Parathyroid adenoma (tissue), 2 donors: ENCODE measurements around the gene OR2AK2.

Experiments
- H2AFZ ChIP-seq: fragments of 300-600 bp; sonication (generic); one replicate; pipeline ENCODE4 v1.7.0; 2017; ENCODE audit warnings: antibody characterized with exemption, mild to moderate bottlenecking
- H3K27ac ChIP-seq: fragments of 300-600 bp; sonication (generic); one replicate; pipeline ENCODE4 v1.7.0; 2017
- H3K27me3 ChIP-seq: fragments of 300-600 bp; sonication (generic); one replicate; pipeline ENCODE4 v1.7.0; 2017; ENCODE audit warnings: low read length; ENCODE audit not compliant: control insufficient read depth, insufficient read depth
- H3K36me3 ChIP-seq: fragments of 300-600 bp; sonication (generic); one replicate; pipeline ENCODE4 v1.7.0; 2017; ENCODE audit warnings: low read length; ENCODE audit not compliant: control insufficient read depth, insufficient read depth
- H3K4me1 ChIP-seq: fragments of 300-600 bp; sonication (generic); one replicate; pipeline ENCODE4 v1.7.0; 2017; ENCODE audit warnings: control low read depth
- H3K4me2 ChIP-seq: fragments of 300-600 bp; sonication (generic); one replicate; pipeline ENCODE4 v1.7.0; 2017; ENCODE audit warnings: low read length
- H3K4me3 ChIP-seq: fragments of 300-600 bp; sonication (generic); one replicate; pipeline ENCODE4 v1.7.0; 2017; ENCODE audit warnings: low read depth, low read length
- H3K79me2 ChIP-seq: fragments of 300-600 bp; sonication (generic); one replicate; pipeline ENCODE4 v1.7.0; 2017; ENCODE audit warnings: control low read depth
- H3K9ac ChIP-seq: fragments of 300-600 bp; sonication (generic); one replicate; pipeline ENCODE4 v1.7.0; 2017; ENCODE audit warnings: mild to moderate bottlenecking
- H3K9me3 ChIP-seq: fragments of 300-600 bp; sonication (generic); one replicate; pipeline ENCODE4 v1.7.0; 2017; ENCODE audit warnings: low read length; ENCODE audit not compliant: control insufficient read depth
- CTCF ChIP-seq: fragments of 300-600 bp; sonication (generic); IDR thresholded peaks from one replicate; pipeline ENCODE4 v1.7.0; 2017; ENCODE audit warnings: antibody characterized with exemption, mild to moderate bottlenecking
- donor health status: primary hyperparathyroidism.

The OR2AK2 gene

GRCh38 chr1:247998811-247999210, 33.8 kb downstream of the OR2AK2 start:
- no peak for TF ChIP-seq CTCF
- Histone ChIP-seq H3K36me3 (no peaks in the 10 kb centered on the region), H3K27ac (no peak overlapping the region), H3K27me3 (no peaks in the 10 kb centered on the region), H3K79me2 (no peaks in the 10 kb centered on the region), H2AFZ (no peak overlapping the region), H3K4me3 (no peak overlapping the region), H3K9ac (no peak overlapping the region), H3K4me1 (no peaks in the 10 kb centered on the region), H3K9me3 (no peaks in the 10 kb centered on the region), H3K4me2 (no peak overlapping the region)

- H3K4me1 ChIP-seq = no peaks in the 10 kb centered on the region
- TF ChIP-seq CTCF = no peak
- H2AFZ ChIP-seq = no peak overlapping the region
- H3K79me2 ChIP-seq = no peaks in the 10 kb centered on the region
- no peak overlapping the region for H3K4me2 ChIP-seq
- no peaks in the 10 kb centered on the region for H3K27me3 ChIP-seq
- no peak overlapping the region for H3K9ac ChIP-seq
- no peak overlapping the region for H3K27ac ChIP-seq
- no peaks in the 10 kb centered on the region for H3K36me3 ChIP-seq
- no peaks in the 10 kb centered on the region for H3K9me3 ChIP-seq
- no peak overlapping the region for H3K4me3 ChIP-seq
Measured at GRCh38 chr1:248000169-248000568, 35.1 kb downstream of the OR2AK2 start.

GRCh38 chr1:248007778-248008177, 42.7 kb downstream of the OR2AK2 start:
- Histone ChIP-seq H3K36me3 (no peaks in the 10 kb centered on the region), H3K27me3 (no peaks in the 10 kb centered on the region), H3K4me1 (no peaks in the 10 kb centered on the region), H2AFZ (no peak overlapping the region), H3K79me2 (no peaks in the 10 kb centered on the region), H3K27ac (no peak overlapping the region), H3K9me3 (no peaks in the 10 kb centered on the region), H3K4me3 (no peak overlapping the region), H3K9ac (no peak overlapping the region), H3K4me2 (no peak overlapping the region)
- TF ChIP-seq CTCF = no peak

GRCh38 chr1:248009681-248010080, 44.6 kb downstream of the OR2AK2 start:
- Histone ChIP-seq H3K4me1 (no peaks in the 10 kb centered on the region), H3K9me3 (no peaks in the 10 kb centered on the region), H2AFZ (no peak overlapping the region), H3K27ac (no peak overlapping the region), H3K36me3 (no peaks in the 10 kb centered on the region), H3K4me3 (no peak overlapping the region), H3K27me3 (no peaks in the 10 kb centered on the region), H3K4me2 (no peak overlapping the region), H3K79me2 (no peaks in the 10 kb centered on the region), H3K9ac (no peak overlapping the region)
- TF ChIP-seq CTCF = no peak

- H3K4me3 ChIP-seq = no peak within 1 kb of the TSS
- no peaks in the 10 kb centered on the region for H3K27me3 ChIP-seq
- H3K9me3 ChIP-seq = no peaks in the 10 kb centered on the region
- no peak for TF ChIP-seq CTCF
- no peaks in the 10 kb centered on the region for H3K36me3 ChIP-seq
- H3K9ac ChIP-seq = no peak within 1 kb of the TSS
- no peak within 1 kb of the TSS for H2AFZ ChIP-seq
- no peaks in the 10 kb centered on the region for H3K79me2 ChIP-seq
- no peak within 1 kb of the TSS for H3K4me2 ChIP-seq
- H3K27ac ChIP-seq = no peak within 1 kb of the TSS
- H3K4me1 ChIP-seq = no peaks in the 10 kb centered on the region
Measured at GRCh38 chr1:248013229-248013710, 48.2 kb downstream of the OR2AK2 start, which contains the start of gene OR2L5. OR2L5 (plus strand) TSS chr1:248013660; CDS start chr1:248021948, 8,288 bp downstream.
